RWPE2 (cell line): ENCODE data around the gene PUM1.

Experiments
- ATAC-seq: fragments of 200-7000 bp; cut with Tn5 transposase; 3 replicates; pipeline ENCODE4 v1.9.1; 2021; ENCODE audit warnings: low read depth
- DNase-seq: peaks from one replicate; pipeline ENCODE4 v3.0.0-alpha.2; 2020; ENCODE audit warnings: low spot score
- H3K27ac ChIP-seq: fragments of 450-650 bp; 2 replicates; pipeline ENCODE4 v1.5.1; 2017; ENCODE audit warnings: mild to moderate bottlenecking; ENCODE audit not compliant: poor library complexity, severe bottlenecking
- H3K27me3 ChIP-seq: fragments of 250-450 bp; sonication (Bioruptor Pico); 2 replicates; pipeline ENCODE4 v1.5.1; 2021; ENCODE audit warnings: mild to moderate bottlenecking, moderate library complexity; ENCODE audit not compliant: insufficient read depth, poor library complexity, severe bottlenecking
- H3K36me3 ChIP-seq: fragments of 250-450 bp; sonication (Bioruptor Pico); 2 replicates; pipeline ENCODE4 v1.5.1; 2020; ENCODE audit warnings: low read depth, mild to moderate bottlenecking, moderate library complexity
- H3K4me1 ChIP-seq: fragments of 250-450 bp; sonication (Bioruptor Pico); 2 replicates; pipeline ENCODE4 v1.5.1; 2021; ENCODE audit warnings: mild to moderate bottlenecking, moderate library complexity; ENCODE audit not compliant: insufficient read depth, poor library complexity, severe bottlenecking
- H3K4me3 ChIP-seq: fragments of 250-450 bp; sonication (Bioruptor Pico); 2 replicates; pipeline ENCODE4 v1.5.1; 2021; ENCODE audit warnings: mild to moderate bottlenecking, moderate library complexity; ENCODE audit not compliant: severe bottlenecking
- H3K9me3 ChIP-seq: fragments of 250-450 bp; sonication (Bioruptor Pico); 2 replicates; pipeline ENCODE4 v1.5.1; 2021; ENCODE audit warnings: mild to moderate bottlenecking, moderate library complexity; ENCODE audit not compliant: severe bottlenecking
- CTCF ChIP-seq: fragments of 450-650 bp; IDR thresholded peaks from one replicate; pipeline ENCODE4 v1.5.1; 2017; ENCODE audit warnings: mild to moderate bottlenecking, moderate library complexity; ENCODE audit not compliant: poor library complexity, severe bottlenecking

PUM1 gene

DNA sequence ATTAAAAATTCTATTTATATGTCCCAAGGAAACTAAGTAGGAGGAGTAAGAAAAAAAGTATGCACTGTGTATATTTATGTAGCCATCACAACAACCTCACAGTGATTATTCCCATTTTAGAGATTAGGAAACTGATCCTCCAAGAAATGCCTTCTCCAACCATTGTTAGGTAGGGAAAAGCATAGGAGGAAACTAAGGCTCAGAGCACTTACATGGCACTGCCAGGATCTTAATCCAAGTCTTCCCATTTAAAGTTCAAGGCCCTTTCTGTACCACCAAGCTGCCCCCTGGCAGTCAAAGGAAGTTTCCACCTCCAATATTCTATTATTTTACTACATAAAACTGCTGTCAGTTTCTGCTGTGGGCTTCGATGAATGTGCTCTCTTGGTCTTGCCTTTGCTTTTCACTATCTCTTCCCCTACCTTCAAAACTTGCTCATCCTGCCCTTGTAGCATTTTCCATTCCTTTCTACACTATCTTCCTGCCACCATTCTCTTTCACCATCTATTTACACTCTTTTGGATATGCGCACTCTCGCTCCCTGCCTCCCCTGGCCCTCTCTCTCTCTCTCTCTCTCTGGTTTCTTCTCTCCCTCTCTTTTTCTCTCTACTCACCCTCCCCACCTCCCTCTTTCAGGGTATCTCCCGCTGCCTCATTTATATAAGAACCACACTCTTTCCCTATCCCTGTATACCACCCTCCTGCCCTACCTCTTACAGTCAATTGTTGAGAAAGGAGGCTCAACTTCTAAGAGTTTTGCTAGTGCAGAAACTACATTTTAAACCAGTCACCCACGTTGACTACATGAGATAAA, 34.0 kb downstream of the PUM1 start:
- ATAC-seq, result no peak
- Histone ChIP-seq H3K9me3 (no peaks in the 10 kb centered on the region), H3K27me3 (no peaks in the 10 kb centered on the region), H3K4me3 (no peak overlapping the region), H3K36me3 (peaks cover 64% of the 10 kb centered on the region), H3K4me1 (peaks cover 40% of the 10 kb centered on the region), H3K27ac (no peak overlapping the region)
- DNase-seq, result no peak
- no peak for TF ChIP-seq CTCF

- ATAC-seq, result no peak
- no peaks in the 10 kb centered on the region for H3K27me3 ChIP-seq
- no peak for TF ChIP-seq CTCF
- H3K4me3 ChIP-seq, result no peak overlapping the region
- no peak overlapping the region for H3K27ac ChIP-seq
- H3K4me1 ChIP-seq, result peaks cover 45% of the 10 kb centered on the region
- H3K36me3 ChIP-seq, result peaks cover 69% of the 10 kb centered on the region
- DNase-seq, result no peak
- H3K9me3 ChIP-seq, result no peaks in the 10 kb centered on the region
Observed at GRCh38 chr1:31029026-31029425, 36.5 kb downstream of the PUM1 start.

DNA sequence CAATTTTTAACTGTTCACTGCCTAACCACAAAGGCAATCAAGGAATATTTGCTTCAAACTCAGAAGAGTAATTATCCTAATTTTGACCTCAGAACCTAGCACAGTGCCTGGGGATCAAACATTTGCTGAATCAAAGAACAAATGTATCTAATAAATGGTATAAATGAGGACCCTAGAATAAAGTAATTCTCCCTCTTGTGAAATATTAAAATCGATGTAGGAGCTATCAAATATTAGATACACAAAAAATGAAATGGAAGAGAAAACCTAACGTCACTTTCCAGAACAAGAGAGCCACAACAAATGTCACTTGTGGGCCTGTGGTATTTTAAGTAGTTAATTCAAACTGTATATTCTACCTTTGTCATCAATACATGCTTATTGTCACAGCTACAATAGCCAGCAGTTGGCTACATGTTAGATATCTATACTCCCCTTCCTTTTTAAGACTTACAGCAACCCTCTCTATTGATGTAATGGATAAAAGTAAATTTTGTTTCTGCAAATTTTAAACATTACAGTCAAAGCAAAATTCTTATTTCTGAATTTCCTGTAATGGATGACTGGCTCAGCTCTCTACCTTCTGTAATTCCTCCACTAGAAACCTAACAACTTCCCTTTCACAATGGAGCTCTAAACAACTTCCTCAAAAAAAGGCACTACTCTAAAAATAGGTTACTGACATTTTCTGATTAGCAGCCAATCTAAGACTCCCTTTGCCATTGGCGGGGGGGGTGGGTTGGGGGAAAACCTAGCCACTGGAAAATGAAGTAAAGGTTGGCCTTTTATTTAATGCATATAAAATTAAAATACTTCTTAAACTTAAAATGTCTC, 37.6 kb downstream of the PUM1 start:
- no peak for DNase-seq

GRCh38 chr1:31022259-31022658, 43.3 kb downstream of the PUM1 start:
- DNase-seq, result no peak
- H3K36me3 ChIP-seq, result peaks cover 71% of the 10 kb centered on the region
- no peak overlapping the region for H3K4me3 ChIP-seq
- no peaks in the 10 kb centered on the region for H3K9me3 ChIP-seq
- H3K4me1 ChIP-seq, result peaks cover 25% of the 10 kb centered on the region
- no peak overlapping the region for H3K27ac ChIP-seq
- ATAC-seq, result no peak
- no peak for TF ChIP-seq CTCF
- no peaks in the 10 kb centered on the region for H3K27me3 ChIP-seq

More for the DNA sequence above, 37.6 kb downstream of the PUM1 start:
- ATAC-seq, result no peak
- H3K4me1 ChIP-seq, result peaks cover 45% of the 10 kb centered on the region
- H3K27me3 ChIP-seq, result no peaks in the 10 kb centered on the region
- H3K36me3 ChIP-seq, result peaks cover 74% of the 10 kb centered on the region
- H3K9me3 ChIP-seq, result no peaks in the 10 kb centered on the region
- TF ChIP-seq CTCF, result no peak
- H3K27ac ChIP-seq, result no peak overlapping the region
- H3K4me3 ChIP-seq, result no peak overlapping the region
